ENCODE measurements around the gene CACNA1C.

GRCh38 chr12:2455410-2455809, 402.6 kb downstream of the CACNA1C start:
- no peak for TF ChIP-seq CTCF (IDR thresholded peaks at IDR 0.05)
- no peak for TF ChIP-seq POLR2A (IDR thresholded peaks at IDR 0.05)
